GM18507 (cell line): ENCODE data around the gene AMBRA1.
A peak's percentile ranks its signal among the peaks of the same experiment; 100 is the strongest.

Experiments used
- DNase-seq: peaks from one replicate; pipeline ENCODE4 v3.0.0; 2011; ENCODE audit warnings: low read depth; ENCODE audit not compliant: insufficient read length; ENCODE audit errors: extremely low spot score
- FAIRE-seq: peaks from 2 replicates; lab custom pipeline; 2011; peaks lifted over from hg19 to GRCh38; lab: Jason Lieb, UNC

The AMBRA1 gene

GRCh38 chr11:46391578-46392420, 202.0 kb downstream of the AMBRA1 start, which contains the start of gene CHRM4:
Gene CHRM4 (minus strand): TSS chr11:46391776. CDS start chr11:46386557, 5,219 bp downstream.
- FAIRE-seq (no peak), DNase-seq (no peak)

- DNase-seq (no peak), FAIRE-seq (no peak)
These were observed 202.6 kb downstream of the AMBRA1 start for GRCh38 chr11:46391186-46391577.

- no peak for DNase-seq
- FAIRE-seq: no peak
These were observed 203.3 kb downstream of the AMBRA1 start for GRCh38 chr11:46390331-46391171.

GRCh38 chr11:46389450-46390330, 204.1 kb downstream of the AMBRA1 start:
- peak; percentile 77 for DNase-seq
- FAIRE-seq: peak; percentile 69

- DNase-seq: no peak
These were observed 205.0 kb downstream of the AMBRA1 start for GRCh38 chr11:46388619-46389449.

GRCh38 chr11:46387919-46388618, 205.8 kb downstream of the AMBRA1 start:
- DNase-seq: no peak

More at GRCh38 chr11:46388619-46389449, 205.0 kb downstream of the AMBRA1 start:
- FAIRE-seq: no peak

DNA sequence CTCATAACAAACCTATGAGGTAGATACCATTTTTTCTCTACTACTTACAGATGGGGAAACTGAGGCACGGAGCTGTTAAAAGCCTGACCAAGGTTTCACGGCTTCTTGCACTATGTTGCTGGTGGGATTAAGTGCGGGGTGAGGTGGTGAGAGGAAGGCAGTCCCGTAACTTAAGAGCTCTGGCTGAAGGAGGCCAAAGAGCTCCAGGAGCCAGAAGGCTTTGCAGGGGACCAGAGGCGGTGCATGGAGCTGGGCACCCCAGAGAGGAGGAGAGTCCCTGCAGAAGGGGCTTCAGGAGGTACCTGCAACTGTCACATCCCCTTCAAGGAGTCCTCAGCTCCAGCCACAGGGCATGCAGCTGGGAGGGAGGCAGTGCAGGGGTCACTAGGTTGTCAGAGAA, 206.4 kb downstream of the AMBRA1 start:
- DNase-seq (no peak), FAIRE-seq (no peak)

More at GRCh38 chr11:46387919-46388618, 205.8 kb downstream of the AMBRA1 start:
- no peak for FAIRE-seq

- FAIRE-seq (no peak), DNase-seq (no peak)
These were observed 207.1 kb downstream of the AMBRA1 start for GRCh38 chr11:46386674-46387073.

GRCh38 chr11:46386005-46386578, 207.7 kb downstream of the AMBRA1 start:
- DNase-seq (no peak), FAIRE-seq (no peak)

DNA sequence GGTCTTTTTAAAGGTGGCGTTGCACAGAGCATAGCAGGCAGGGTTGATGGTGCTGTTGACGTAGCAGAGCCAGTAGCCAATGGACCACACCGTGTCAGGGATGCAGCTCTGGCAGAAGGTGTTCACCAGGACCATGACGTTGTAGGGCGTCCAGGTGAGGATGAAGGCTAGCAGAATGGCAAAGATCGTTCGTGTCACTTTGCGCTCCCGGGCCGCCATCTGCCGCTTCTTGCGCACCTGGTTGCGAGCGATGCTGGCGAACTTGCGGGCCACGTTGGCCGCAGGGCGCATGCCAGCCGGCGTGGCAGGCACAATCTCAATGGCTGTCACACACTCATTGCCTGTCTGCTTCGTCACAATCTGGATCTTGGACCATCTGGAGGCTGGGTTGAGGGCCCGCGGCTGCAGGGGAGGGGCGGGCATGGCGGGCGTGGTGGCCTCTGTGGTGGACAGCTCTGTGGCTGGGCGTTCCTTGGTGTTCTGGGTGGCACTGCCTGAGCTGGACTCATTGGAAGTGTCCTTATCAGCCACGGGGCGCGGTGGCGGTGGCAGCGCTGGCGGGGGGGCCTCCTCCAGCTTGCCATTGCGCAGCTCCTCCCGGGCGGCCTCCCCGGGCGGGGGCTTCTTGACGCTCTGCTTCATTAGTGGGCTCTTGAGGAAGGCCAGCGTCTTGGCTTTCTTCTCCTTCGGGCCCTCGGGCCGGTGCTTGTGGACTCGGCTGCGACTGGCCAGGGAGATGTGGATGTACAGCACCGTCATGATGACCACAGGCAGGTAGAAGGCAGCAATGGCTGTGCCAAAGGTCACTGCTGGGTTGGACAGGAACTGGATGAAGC, 208.4 kb downstream of the AMBRA1 start:
- DNase-seq: no peak
- no peak for FAIRE-seq

GRCh38 chr11:46383974-46384701, 209.7 kb downstream of the AMBRA1 start:
- no peak for DNase-seq
- no peak for FAIRE-seq

DNA sequence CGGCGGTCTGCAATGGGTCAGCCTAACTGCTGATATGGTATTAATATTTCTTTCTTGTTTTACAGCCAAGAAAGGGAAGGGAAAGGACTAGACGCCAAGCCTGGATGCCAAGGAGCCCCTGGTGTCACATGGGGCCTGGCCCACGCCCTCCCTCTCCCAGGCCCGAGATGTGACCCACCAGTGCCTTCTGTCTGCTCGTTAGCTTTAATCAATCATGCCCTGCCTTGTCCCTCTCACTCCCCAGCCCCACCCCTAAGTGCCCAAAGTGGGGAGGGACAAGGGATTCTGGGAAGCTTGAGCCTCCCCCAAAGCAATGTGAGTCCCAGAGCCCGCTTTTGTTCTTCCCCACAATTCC, 210.4 kb downstream of the AMBRA1 start:
- FAIRE-seq (no peak), DNase-seq (no peak)

GRCh38 chr11:46382646-46383403, 211.0 kb downstream of the AMBRA1 start:
- DNase-seq (no peak), FAIRE-seq (no peak)

DNA sequence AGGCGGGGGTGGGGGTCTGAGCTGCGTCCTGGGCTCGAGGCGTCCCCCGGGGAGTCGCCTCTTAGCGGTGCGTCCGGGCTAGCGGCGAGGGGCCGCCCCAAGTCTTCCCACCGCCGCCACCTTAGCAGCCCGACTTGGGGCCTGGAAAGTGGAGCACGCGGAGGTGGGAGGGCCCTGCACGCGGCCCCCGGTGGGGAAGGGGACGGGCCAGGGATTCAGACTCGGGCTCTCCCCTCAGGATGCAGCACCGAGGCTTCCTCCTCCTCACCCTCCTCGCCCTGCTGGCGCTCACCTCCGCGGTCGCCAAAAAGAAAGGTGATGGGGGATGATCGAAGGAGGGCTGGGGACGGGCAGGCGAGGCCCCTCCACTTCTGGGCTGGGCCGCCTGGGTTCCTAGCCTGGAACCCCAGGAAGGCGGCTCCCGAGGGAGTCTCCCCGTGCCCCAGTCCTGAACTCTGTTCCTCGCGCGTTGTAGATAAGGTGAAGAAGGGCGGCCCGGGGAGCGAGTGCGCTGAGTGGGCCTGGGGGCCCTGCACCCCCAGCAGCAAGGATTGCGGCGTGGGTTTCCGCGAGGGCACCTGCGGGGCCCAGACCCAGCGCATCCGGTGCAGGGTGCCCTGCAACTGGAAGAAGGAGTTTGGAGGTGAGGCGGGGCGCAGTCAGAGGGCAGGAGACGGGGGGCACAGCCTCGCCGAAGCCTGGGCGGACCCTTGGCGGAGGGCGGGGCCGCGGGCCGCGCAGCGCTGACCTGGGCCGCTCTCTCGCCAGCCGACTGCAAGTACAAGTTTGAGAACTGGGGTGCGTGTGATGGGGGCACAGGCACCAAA, 211.8 kb downstream of the AMBRA1 start:
- no peak for FAIRE-seq
- DNase-seq: no peak
